ENCODE measurements around the gene PHF12. TPM values are rescaled to one million over a fixed set of nuclear protein-coding genes. Genes with fewer than 3 reads are reported as not detected.
A peak's percentile ranks its signal among the peaks of the same experiment; 100 is the strongest.
"Not testable (repeated sequence)": the region's sequence is repeated elsewhere in the genome, so short reads cannot be mapped to it uniquely, and the experiment has no call there.

Gene PHF12
- total and polyA plus RNA-seq, 10 donors: 16.2 to 118 (median 76.1) TPM

DNA sequence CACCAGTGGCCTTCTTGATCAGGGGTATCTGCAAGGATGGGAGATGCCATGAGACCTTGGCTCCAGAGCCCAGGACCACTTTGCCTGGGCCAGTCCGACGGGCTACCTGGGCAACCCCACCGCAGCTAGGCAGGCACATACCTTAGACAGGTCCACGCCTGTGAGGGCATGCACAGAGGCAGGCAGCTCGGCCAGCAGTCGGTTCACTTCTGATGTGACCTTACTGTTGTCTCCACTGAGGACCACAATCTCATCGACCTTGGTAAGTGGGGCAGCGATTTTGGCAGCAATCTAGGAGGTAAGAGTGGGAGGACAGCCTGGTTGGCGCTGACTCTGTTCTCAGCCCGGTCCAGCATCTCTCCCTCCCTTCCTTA is 70.8 kb downstream of the PHF12 start:
- Histone ChIP-seq H3K27me3 (replicated peaks in 1 of 7) (no peaks in the 10 kb centered on the region), H3K27ac (peak overlapping the region in 1 of 8 donors; percentile 14), H3K9me3 (no peaks in the 10 kb centered on the region), H3K4me1 (peaks cover 0 to 13% (median 0%) of the 10 kb centered on the region in 6 donors), H3K4me3 (no peak overlapping the region), H3K36me3 (peaks cover 12 to 82% (median 76%) of the 10 kb centered on the region in 6 donors)
- WGBS, 5 donors: 81 to 98% (median 92%) methylated on average over 10 of the region's 10 CpGs
- no peak for DNase-seq
- intact Hi-C loops (cut with DNase I; ENCODE audit: low total_unique reads): no loop called here
- TF ChIP-seq POLR2A (IDR thresholded peaks at IDR 0.05) (no peak), POLR2AphosphoS5 (IDR thresholded peaks at IDR 0.05) (peak in 1 of 3 donors; percentile 33)
- TF ChIP-seq, protein P1, sequence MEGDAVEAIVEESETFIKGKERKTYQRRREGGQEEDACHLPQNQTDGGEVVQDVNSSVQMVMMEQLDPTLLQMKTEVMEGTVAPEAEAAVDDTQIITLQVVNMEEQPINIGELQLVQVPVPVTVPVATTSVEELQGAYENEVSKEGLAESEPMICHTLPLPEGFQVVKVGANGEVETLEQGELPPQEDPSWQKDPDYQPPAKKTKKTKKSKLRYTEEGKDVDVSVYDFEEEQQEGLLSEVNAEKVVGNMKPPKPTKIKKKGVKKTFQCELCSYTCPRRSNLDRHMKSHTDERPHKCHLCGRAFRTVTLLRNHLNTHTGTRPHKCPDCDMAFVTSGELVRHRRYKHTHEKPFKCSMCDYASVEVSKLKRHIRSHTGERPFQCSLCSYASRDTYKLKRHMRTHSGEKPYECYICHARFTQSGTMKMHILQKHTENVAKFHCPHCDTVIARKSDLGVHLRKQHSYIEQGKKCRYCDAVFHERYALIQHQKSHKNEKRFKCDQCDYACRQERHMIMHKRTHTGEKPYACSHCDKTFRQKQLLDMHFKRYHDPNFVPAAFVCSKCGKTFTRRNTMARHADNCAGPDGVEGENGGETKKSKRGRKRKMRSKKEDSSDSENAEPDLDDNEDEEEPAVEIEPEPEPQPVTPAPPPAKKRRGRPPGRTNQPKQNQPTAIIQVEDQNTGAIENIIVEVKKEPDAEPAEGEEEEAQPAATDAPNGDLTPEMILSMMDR (IDR thresholded peaks at IDR 0.05 in 8 of 11, conservative IDR thresholded peaks at IDR 0.05 in 3 of 11): no peak

DNA sequence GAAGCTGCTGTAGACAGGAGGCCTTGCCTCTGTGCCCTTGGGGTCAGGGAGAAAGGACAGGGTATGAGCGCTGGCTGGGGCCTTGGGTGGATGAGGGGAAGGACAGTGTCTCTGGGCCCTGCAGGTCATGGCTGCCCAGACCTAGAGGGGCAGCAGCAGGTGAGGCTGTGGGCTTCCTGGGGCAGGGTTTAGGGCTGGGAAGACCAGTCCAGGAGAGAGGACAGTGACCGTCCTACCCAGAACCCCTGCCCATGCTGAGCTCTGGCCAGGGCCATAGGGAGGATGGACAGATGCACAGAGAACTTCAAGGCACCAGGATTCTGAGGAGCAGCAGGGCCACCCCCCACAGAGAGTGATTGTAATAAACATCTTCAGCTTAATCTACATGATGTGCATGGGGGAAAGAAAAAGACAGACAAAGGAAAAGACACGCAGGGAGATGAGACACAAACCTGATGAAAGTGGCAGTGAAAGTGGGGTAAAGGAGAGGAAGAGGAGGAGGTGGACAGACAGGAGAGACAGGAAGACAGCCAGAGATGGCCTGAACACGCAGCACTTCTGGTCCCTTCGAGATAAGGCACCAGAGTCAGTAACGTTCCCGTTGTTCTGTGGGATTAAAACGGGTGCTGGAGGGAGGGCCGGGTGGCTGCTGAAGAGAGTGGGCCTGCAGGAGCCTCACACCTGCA is 71.3 kb downstream of the PHF12 start:
- DNase-seq: no peak
- intact Hi-C loops (cut with DNase I; ENCODE audit: low total_unique reads): no loop called here
- Histone ChIP-seq H3K36me3 (peaks cover 12 to 77% (median 70%) of the 10 kb centered on the region in 6 donors), H3K4me3 (no peak overlapping the region), H3K27me3 (replicated peaks in 1 of 7) (no peaks in the 10 kb centered on the region), H3K27ac (peak overlapping the region in 1 of 8 donors; percentile 17), H3K4me1 (peaks cover 0 to 8% (median 0%) of the 10 kb centered on the region in 6 donors), H3K9me3 (no peaks in the 10 kb centered on the region)
- TF ChIP-seq POLR2A (IDR thresholded peaks at IDR 0.05): no peak
- TF ChIP-seq POLR2AphosphoS5 (IDR thresholded peaks at IDR 0.05): peak in 1 of 3 donors; percentile 26
- WGBS, 5 donors: 76 to 83% (median 82%) methylated on average over 9 of the region's 9 CpGs

DNA sequence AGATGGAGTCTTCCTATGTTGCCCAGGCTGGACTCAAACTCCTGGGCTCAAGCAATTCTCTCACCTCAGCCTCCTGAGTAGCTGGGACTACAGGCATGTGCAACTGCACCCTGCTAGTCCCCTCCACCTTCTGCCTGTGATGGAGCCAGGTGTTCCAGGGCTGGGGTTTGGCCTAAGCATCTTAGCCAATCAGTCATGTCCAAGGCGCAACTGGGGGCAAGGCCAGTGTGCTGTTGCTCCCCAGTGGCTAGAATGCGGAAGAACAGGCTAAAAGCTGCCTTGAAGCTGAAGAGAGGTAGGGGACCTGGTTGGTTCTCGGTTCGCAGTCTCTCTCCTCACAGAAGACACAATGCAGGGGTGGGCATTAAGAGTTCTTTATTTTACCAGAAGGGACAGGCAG is 72.3 kb downstream of the PHF12 start:
- no peak for DNase-seq
- TF ChIP-seq, protein P1 (IDR thresholded peaks at IDR 0.05 in 8 of 11, conservative IDR thresholded peaks at IDR 0.05 in 3 of 11): no peak
- TF ChIP-seq POLR2A (IDR thresholded peaks at IDR 0.05): no peak
- peak in 1 of 3 donors; percentile 18 for TF ChIP-seq POLR2AphosphoS5 (IDR thresholded peaks at IDR 0.05)
- intact Hi-C loops (cut with DNase I; ENCODE audit: low total_unique reads): no loop called here
- H3K36me3 ChIP-seq: peaks cover 12 to 67% (median 61%) of the 10 kb centered on the region in 6 donors
- H3K4me1 ChIP-seq: no peaks in the 10 kb centered on the region
- no peaks in the 10 kb centered on the region for H3K9me3 ChIP-seq
- no peaks in the 10 kb centered on the region for H3K27me3 ChIP-seq (replicated peaks in 1 of 7)
- no peak overlapping the region for H3K27ac ChIP-seq
- 77 to 97% (median 89%) methylated on average over 4 of the region's 4 CpGs for WGBS, 5 donors
- H3K4me3 ChIP-seq: no peak overlapping the region

DNA sequence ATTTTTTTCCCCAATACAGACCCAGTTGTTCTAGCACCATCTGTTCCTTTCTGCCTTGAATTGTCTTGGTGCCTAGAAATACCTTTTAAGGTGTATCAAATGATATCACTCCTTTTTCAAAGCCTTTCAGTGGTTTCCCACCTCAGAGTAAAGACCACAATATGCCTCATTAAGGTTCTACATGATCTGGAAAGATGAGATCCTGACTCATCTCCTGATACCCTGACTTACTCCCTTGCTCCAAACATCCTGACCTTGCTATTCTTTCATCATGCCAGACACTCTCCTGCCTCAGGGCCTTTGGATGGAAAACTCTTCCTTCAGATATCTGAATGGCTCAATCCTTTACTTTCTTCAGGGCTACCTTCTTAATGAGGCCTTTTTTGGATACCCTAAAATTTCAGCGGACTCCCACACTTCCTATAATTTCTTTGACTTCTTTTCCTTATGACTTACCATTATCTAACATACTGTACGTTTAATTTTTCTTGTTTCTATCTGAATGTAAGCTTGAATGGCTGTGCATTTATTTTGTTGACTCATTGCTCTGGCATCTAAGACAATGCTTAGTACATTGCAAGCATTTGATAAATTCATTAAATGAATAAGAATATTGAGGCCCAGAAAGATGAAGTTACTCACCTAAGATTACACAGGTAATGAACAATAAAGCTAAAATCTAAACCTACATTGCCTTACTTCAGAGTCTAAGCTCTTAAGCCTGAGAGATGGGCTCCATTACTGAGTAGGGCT is 73.0 kb downstream of the PHF12 start:
- Histone ChIP-seq H3K36me3 (peaks cover 12 to 60% (median 54%) of the 10 kb centered on the region in 6 donors), H3K27me3 (replicated peaks in 1 of 7) (no peaks in the 10 kb centered on the region), H3K27ac (no peak overlapping the region), H3K4me1 (no peaks in the 10 kb centered on the region), H3K4me3 (no peak overlapping the region), H3K9me3 (no peaks in the 10 kb centered on the region)
- 88 to 98% (median 95%) methylated on average over 2 of the region's 2 CpGs for WGBS, 5 donors
- DNase-seq: no peak
- intact Hi-C loops (cut with DNase I; ENCODE audit: low total_unique reads): no loop called here
- TF ChIP-seq POLR2A (IDR thresholded peaks at IDR 0.05) (no peak), POLR2AphosphoS5 (IDR thresholded peaks at IDR 0.05) (no peak)
- TF ChIP-seq, protein P1 (IDR thresholded peaks at IDR 0.05 in 8 of 11, conservative IDR thresholded peaks at IDR 0.05 in 3 of 11): no peak

DNA sequence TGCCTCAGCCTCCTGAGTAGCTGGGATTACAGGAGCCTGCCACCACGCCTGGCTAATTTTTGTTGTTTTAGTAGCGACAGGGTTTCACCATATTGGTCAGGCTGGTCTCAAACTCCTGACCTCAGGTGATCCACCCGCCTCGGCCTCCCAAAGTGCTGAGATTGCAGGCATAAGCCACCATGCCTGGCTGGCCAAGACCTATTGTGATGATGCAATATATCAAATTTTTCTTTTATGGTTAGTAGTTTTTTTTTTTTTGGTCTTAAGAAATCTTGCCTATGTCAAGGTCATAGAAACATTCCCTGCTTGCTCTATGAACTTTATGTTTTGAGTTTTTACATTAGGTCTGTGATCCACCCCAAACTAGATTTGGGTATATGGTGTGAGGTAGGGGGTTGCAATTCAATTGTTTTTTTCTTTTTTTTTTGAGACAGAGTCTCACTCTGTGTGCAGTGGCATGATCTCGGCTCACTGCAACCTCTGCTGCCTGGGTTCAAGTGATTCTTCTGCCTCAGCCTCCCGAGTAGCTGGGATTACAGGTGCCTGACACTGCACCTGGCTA is 74.1 kb downstream of the PHF12 start:
- intact Hi-C loops (cut with DNase I; ENCODE audit: low total_unique reads); H3K27me3 ChIP-seq (replicated peaks in 1 of 7): not testable (repeated sequence)
- 90 to 95% (median 92%) methylated on average over 6 of the region's 6 CpGs for WGBS, 5 donors

More for the DNA sequence above, 74.1 kb downstream of the PHF12 start:
- not testable (repeated sequence) for DNase-seq, H3K9me3 ChIP-seq, H3K4me3 ChIP-seq, H3K27ac ChIP-seq, H3K4me1 ChIP-seq
- H3K36me3 ChIP-seq: peaks cover 10 to 49% (median 43%) of the 10 kb centered on the region in 6 donors
